HEK293T (cell line): ENCODE measurements around the gene PAFAH2.

Experiments
- BHLHE40 ChIP-seq: fragments of 450-650 bp; IDR thresholded peaks from 2 replicates; pipeline ENCODE4 v1.6.1; 2016; ENCODE audit warnings: mild to moderate bottlenecking, moderate library complexity, borderline replicate concordance
- CTBP1 ChIP-seq: fragments of 450-650 bp; IDR thresholded peaks from 2 replicates; pipeline ENCODE4 v1.6.1; 2016; ENCODE audit warnings: borderline replicate concordance
- ELF4 ChIP-seq: fragments of 450-650 bp; IDR thresholded peaks from 2 replicates; pipeline ENCODE4 v1.6.1; 2017; ENCODE audit warnings: antibody characterized with exemption
- FOXA1 ChIP-seq: fragments of 450-650 bp; IDR thresholded peaks from 2 replicates; pipeline ENCODE4 v1.6.1; 2016; ENCODE audit warnings: mild to moderate bottlenecking
- FOXK2 ChIP-seq: fragments of 450-650 bp; IDR thresholded peaks from 2 replicates; pipeline ENCODE4 v1.6.1; 2016; ENCODE audit warnings: mild to moderate bottlenecking
- FOXM1 ChIP-seq: fragments of 450-650 bp; IDR thresholded peaks from 2 replicates; pipeline ENCODE4 v1.6.1; 2017; ENCODE audit warnings: mild to moderate bottlenecking, borderline replicate concordance
- HDGF ChIP-seq: fragments of 450-650 bp; IDR thresholded peaks from 2 replicates; pipeline ENCODE4 v1.6.1; 2017; ENCODE audit warnings: antibody characterized with exemption, borderline replicate concordance
- L3MBTL2 ChIP-seq: fragments of 450-650 bp; conservative IDR thresholded peaks from 2 replicates; pipeline ENCODE4 v1.6.1; 2016; ENCODE audit warnings: mild to moderate bottlenecking
- NFRKB ChIP-seq: fragments of 450-650 bp; IDR thresholded peaks from 2 replicates; pipeline ENCODE4 v1.6.1; 2016; ENCODE audit warnings: mild to moderate bottlenecking, moderate library complexity
- PKNOX1 ChIP-seq: fragments of 450-650 bp; IDR thresholded peaks from 2 replicates; pipeline ENCODE4 v1.6.1; 2016
- SP1 ChIP-seq: fragments of 450-650 bp; IDR thresholded peaks from 2 replicates; pipeline ENCODE4 v1.6.1; 2017
- SUZ12 ChIP-seq: fragments of 450-650 bp; IDR thresholded peaks from 2 replicates; pipeline ENCODE4 v1.6.1; 2016; ENCODE audit warnings: mild to moderate bottlenecking
- TARDBP ChIP-seq: fragments of 450-650 bp; IDR thresholded peaks from 2 replicates; pipeline ENCODE4 v1.6.1; 2016
- ZNF384 ChIP-seq: fragments of 450-650 bp; IDR thresholded peaks from 2 replicates; pipeline ENCODE4 v1.6.1; 2016

GRCh38 chr1:25945761-25946160, 52.1 kb downstream of the PAFAH2 start:
- TF ChIP-seq FOXA1 (no peak), FOXM1 (no peak), SP1 (no peak), BHLHE40 (no peak), ZNF384 (no peak), ELF4 (no peak), TARDBP (no peak), NFRKB (no peak), FOXK2 (no peak), SUZ12 (no peak), CTBP1 (no peak), PKNOX1 (no peak), HDGF (no peak), L3MBTL2 (no peak)
